HepG2 (cell line): ENCODE measurements around the gene PPM1H. TPM values are rescaled to one million over a fixed set of nuclear protein-coding genes. Genes with fewer than 3 reads are reported as not detected.

Experiments
- ATAC-seq: fragments of 200-7000 bp; cut with Tn5 transposase; 3 replicates; pipeline ENCODE4 v1.9.1; 2020; ENCODE audit warnings: mild to moderate bottlenecking, moderate library complexity
- BruUV-seq: library from RNA; stranded (reverse); fragments of 400-500 nt; replicated peaks from 2 replicates; lab custom pipeline; 2021; lab: Mats Ljungman, UMichigan
- CTCF ChIA-PET: fragments of 300-600 bp; formaldehyde crosslinking; extraction: SDS; loops from one replicate; lab custom pipeline; 2021; ENCODE audit warnings: low total read pairs, inconsistent platforms, low intra/inter-chr PET ratio; lab: Yijun Ruan, JAX
- POLR2A ChIA-PET: fragments of 350-600 bp; sonication (Branson Sonifier 250); formaldehyde crosslinking; loops from one replicate; lab custom pipeline; 2020; ENCODE audit warnings: antibody characterized with exemption, inconsistent platforms; lab: Yijun Ruan, JAX
- DNase-seq: peaks from one replicate; pipeline ENCODE4 v3.0.0-alpha.2; 2015; ENCODE audit warnings: low spot score
- FAIRE-seq: peaks from 3 replicates; lab custom pipeline; 2011; peaks lifted over from hg19 to GRCh38; lab: Jason Lieb, UNC
- H2AFZ ChIP-seq: one replicate; pipeline ENCODE4 v1.6.1; 2011; ENCODE audit warnings: low read length, inconsistent platforms
- H3K27ac ChIP-seq: fragments of 300-600 bp; 3 replicates; pipeline ENCODE4 v1.8.0; 2011; ENCODE audit warnings: mixed run types, mild to moderate bottlenecking, mixed read lengths, low read length, inconsistent platforms; ENCODE audit not compliant: insufficient read depth; ENCODE audit errors: extremely low read length
- H3K27me3 ChIP-seq, 2 experiments: fragments of 200-600 bp in 1 of 2; 2 replicates in 1 of 2; 3 replicates in 1 of 2; pipeline versions ENCODE4 v1.6.0 to v1.8.0; 2011; ENCODE audit warnings: low read length in 2 of 2, mild to moderate bottlenecking in 2 of 2, moderate library complexity in 2 of 2, inconsistent platforms in 1 of 2; ENCODE audit not compliant: insufficient read depth in 2 of 2, control insufficient read depth in 1 of 2
- H3K36me3 ChIP-seq, 2 experiments: fragments of 200-600 bp in 1 of 2; replicated peaks in 1 of 2; 2 replicates in 1 of 2; 3 replicates in 1 of 2; pipeline versions ENCODE4 v1.5.1 to v1.8.0; 2011; ENCODE audit warnings: low read length in 2 of 2, inconsistent platforms in 1 of 2; ENCODE audit not compliant: insufficient read depth in 2 of 2, control insufficient read depth in 1 of 2
- H3K4me1 ChIP-seq: 2 replicates; pipeline ENCODE4 v1.5.1; 2012; ENCODE audit warnings: low read length, inconsistent platforms; ENCODE audit not compliant: insufficient read depth
- H3K4me2 ChIP-seq: 2 replicates; pipeline ENCODE4 v1.6.0; 2011; ENCODE audit warnings: low read depth, low read length, inconsistent platforms
- H3K4me3 ChIP-seq, 3 experiments: fragments of 200-600 bp in 1 of 3; sonication (generic), shearing (Covaris generic) in 1 of 3; replicated peaks in 1 of 3; 2 replicates each; pipeline ENCODE4 v1.5.1; 2011 to 2016; ENCODE audit warnings: low read length in 3 of 3, inconsistent platforms in 2 of 3, low read depth in 2 of 3, mild to moderate bottlenecking in 2 of 3, control low read depth in 1 of 3, mixed read lengths in 1 of 3; ENCODE audit not compliant: insufficient read depth in 1 of 3
- H3K79me2 ChIP-seq: one replicate; pipeline ENCODE4 v1.6.1; 2011; ENCODE audit warnings: low read length, inconsistent platforms; ENCODE audit not compliant: insufficient read depth
- H3K9ac ChIP-seq: 2 replicates; pipeline ENCODE4 v1.6.0; 2011; ENCODE audit warnings: mild to moderate bottlenecking, low read depth, low read length, inconsistent platforms; ENCODE audit not compliant: insufficient read depth
- H3K9me3 ChIP-seq: 2 replicates; pipeline ENCODE4 v1.5.1; 2012; ENCODE audit warnings: mild to moderate bottlenecking, low read length
- H4K20me1 ChIP-seq: 2 replicates; pipeline ENCODE4 v1.6.0; 2011; ENCODE audit warnings: inconsistent platforms, mild to moderate bottlenecking, low read length, moderate library complexity; ENCODE audit not compliant: insufficient read depth
- ARID5B ChIP-seq: IDR thresholded peaks from 2 replicates; pipeline ENCODE4 v1.4.0; 2020; ENCODE audit warnings: mild to moderate bottlenecking, missing genetic modification reagents
- BCL6 ChIP-seq: IDR thresholded peaks from 2 replicates; pipeline ENCODE4 v1.6.1; 2016; ENCODE audit warnings: missing genetic modification reagents, missing compliant biosample characterization
- ETV6 ChIP-seq: sonication (generic); formaldehyde crosslinking; conservative IDR thresholded peaks from 2 replicates; pipeline ENCODE4 v1.4.0; 2020; ENCODE audit warnings: missing genetic modification reagents
- GATAD2A ChIP-seq: IDR thresholded peaks from 2 replicates; pipeline ENCODE4 v1.6.1; 2016
- HIC2 ChIP-seq: sonication (generic); formaldehyde crosslinking; IDR thresholded peaks from 2 replicates; pipeline ENCODE4 v1.9.0; 2022; ENCODE audit warnings: low read depth, missing genetic modification reagents
- TEAD3 ChIP-seq: optimal IDR thresholded peaks from 2 replicates; pipeline ENCODE3; 2016; ENCODE audit warnings: borderline replicate concordance
- ZFP37 ChIP-seq: sonication (generic); formaldehyde crosslinking; IDR thresholded peaks from 2 replicates; pipeline ENCODE4 v1.4.0; 2020; ENCODE audit warnings: missing genetic modification reagents, borderline replicate concordance
- ZKSCAN1 ChIP-seq: fragments of 150-350 bp; IDR thresholded peaks from 2 replicates; pipeline ENCODE4 v1.6.1; 2014; ENCODE audit warnings: low read length
- ZNF207 ChIP-seq: fragments of 450-650 bp; IDR thresholded peaks from 2 replicates; pipeline ENCODE4 v1.6.1; 2016; ENCODE audit warnings: antibody characterized with exemption, borderline replicate concordance
- ZNF350 ChIP-seq: sonication (generic); formaldehyde crosslinking; IDR thresholded peaks from 2 replicates; pipeline ENCODE4 v1.4.0; 2020; ENCODE audit warnings: mild to moderate bottlenecking, low read depth, missing genetic modification reagents, borderline replicate concordance
- WGBS: methylation state at CpG from one replicate; pipeline ENCODE4 v1.1.6; 2017; ENCODE audit warnings: low lambda C conversion rate; 5-methylcytosine and 5-hydroxymethylcytosine counted together
- in situ Hi-C: cut with HindIII; loops from 2 replicates; pipeline ENCODE4 v1.10.0; 2017; ENCODE audit warnings: low pct_unique_long_range_greater_than_20kb; ENCODE audit not compliant: extremely low pct_ligation_motif_present
- intact Hi-C: fragments of 100-400 bp; cut with micrococcal nuclease; formaldehyde crosslinking; loops from one replicate; pipeline ENCODE4 v1.10.0; 2022; ENCODE audit not compliant: unreplicated experiment
- polyA plus RNA-seq, 8 experiments: library from polyadenylated mRNA; depleted of rRNA in 3 of 8; stranded (reverse) in 7 of 8; unstranded in 1 of 8; fragments of >200 nt; fragmentation: Illumina TruSeq in 4 of 8; extraction: Trizol in 4 of 8; gene quantifications; 2 replicates each; pipeline versions ENCODE4 v1.2.1 to v1.2.3, GENCODE V29; 2011 to 2016; ENCODE audit warnings: low read depth in 4 of 8, missing spikeins in 1 of 8, mixed read lengths in 1 of 8; ENCODE audit not compliant: insufficient read depth in 1 of 8
- total RNA-seq, 5 experiments: library from RNA; depleted of rRNA; stranded (reverse); fragments of >200 nt; fragmentation: Illumina TruSeq; extraction: Trizol; gene quantifications; 2 replicates each; pipeline ENCODE4 v1.2.3, GENCODE V29; 2016; ENCODE audit warnings: low read depth in 1 of 5

The PPM1H gene
- total and polyA plus RNA-seq, 2 of the 13 experiments (the other 11 are each of a cell fraction or from before 2014, with no cell fraction given) = 29.1 to 38.1 TPM

GRCh38 chr12:62868820-62869219 lies 66.1 kb downstream of the PPM1H start:
- ChIA-PET CTCF (no interaction called here), POLR2A (no interaction called here)
- H4K20me1 ChIP-seq = peaks cover 6% of the 10 kb centered on the region; the same call in 1 of the 2 replicates
- H3K27me3 ChIP-seq = no peaks in the 10 kb centered on the region
- in situ Hi-C loops (no loop called here), intact Hi-C loops (no loop called here)
- H3K36me3 ChIP-seq = peaks cover 0 to 5% of the 10 kb centered on the region in 2 experiments; a peak in 1 of 5 replicates
- H3K4me3 ChIP-seq = no peak overlapping the region
- no peak overlapping the region for H3K4me2 ChIP-seq
- no peak overlapping the region for H3K27ac ChIP-seq
- FAIRE-seq (no peak), ATAC-seq (no peak), DNase-seq (no peak)
- no peaks in the 10 kb centered on the region for H3K9me3 ChIP-seq
- no peak for TF ChIP-seq ETV6 (CRISPR knock-in tag)
- TF ChIP-seq ZKSCAN1 = peak; percentile 90
- H3K9ac ChIP-seq = no peak overlapping the region
- H3K79me2 ChIP-seq = peaks cover 76% of the 10 kb centered on the region
- no peak overlapping the region for H2AFZ ChIP-seq
- H3K4me1 ChIP-seq = peaks cover 62% of the 10 kb centered on the region
- BruUV-seq = no TSS peak
- 88% methylated on average over 1 of the region's 1 CpG for WGBS

GRCh38 chr12:62866451-62867082 lies 68.4 kb downstream of the PPM1H start:
- peaks cover 6% of the 10 kb centered on the region; the same call in 1 of the 2 replicates for H4K20me1 ChIP-seq
- H3K27me3 ChIP-seq = no peaks in the 10 kb centered on the region
- H3K27ac ChIP-seq = peak overlapping the region; percentile 35
- in situ Hi-C loops = no loop called here
- H3K4me1 ChIP-seq = peaks cover 74% of the 10 kb centered on the region
- CTCF ChIA-PET = no interaction called here
- no TSS peak for BruUV-seq
- intact Hi-C loops = loop anchor here (2.0 kb wide), 1 partner anchor 34 kb away; no protein-coding TSS in a partner anchor
- H3K79me2 ChIP-seq = peaks cover 74% of the 10 kb centered on the region
- no peak overlapping the region for H3K9ac ChIP-seq
- POLR2A ChIA-PET = interaction anchor here (0.7 to 1.9 kb wide), 3 partner anchors 26 to 68 kb away, joined by 3 to 4 read pairs (median 4); partner anchors contain the start of gene PPM1H
- WGBS = 79% methylated on average over 4 of the region's 4 CpGs
- no peak overlapping the region for H2AFZ ChIP-seq
- FAIRE-seq = peak; percentile 28
- DNase-seq = peak; percentile 68
- peaks cover 0 to 3% of the 10 kb centered on the region in 2 experiments; a peak in 1 of 5 replicates for H3K36me3 ChIP-seq
- no peaks in the 10 kb centered on the region for H3K9me3 ChIP-seq
- ATAC-seq = peak; percentile 95
- H3K4me3 ChIP-seq = peak overlapping the region in 1 of 3 experiments; percentile 10; a peak in 1 of 6 replicates
- H3K4me2 ChIP-seq = peak overlapping the region; percentile 22; the same call in 1 of the 2 replicates
- TF ChIP-seq ZFP37 (CRISPR knock-in tag) = no peak
- TF ChIP-seq ZNF207 = no peak
- TF ChIP-seq TEAD3 (CRISPR knock-in tag) = peak; percentile 87
- no peak for TF ChIP-seq ZNF350 (CRISPR knock-in tag)
- peak; percentile 10; the same call in 1 of the 2 replicates for TF ChIP-seq BCL6 (CRISPR knock-in tag)
- no peak for TF ChIP-seq HIC2 (CRISPR knock-in tag)
- TF ChIP-seq ARID5B (CRISPR knock-in tag) = peak; percentile 38; the same call in 1 of the 2 replicates
- TF ChIP-seq GATAD2A (CRISPR knock-in tag) = peak; percentile 45; the same call in 1 of the 2 replicates
